ENCODE results near the gene CLEC16A.

The CLEC16A gene

DNA sequence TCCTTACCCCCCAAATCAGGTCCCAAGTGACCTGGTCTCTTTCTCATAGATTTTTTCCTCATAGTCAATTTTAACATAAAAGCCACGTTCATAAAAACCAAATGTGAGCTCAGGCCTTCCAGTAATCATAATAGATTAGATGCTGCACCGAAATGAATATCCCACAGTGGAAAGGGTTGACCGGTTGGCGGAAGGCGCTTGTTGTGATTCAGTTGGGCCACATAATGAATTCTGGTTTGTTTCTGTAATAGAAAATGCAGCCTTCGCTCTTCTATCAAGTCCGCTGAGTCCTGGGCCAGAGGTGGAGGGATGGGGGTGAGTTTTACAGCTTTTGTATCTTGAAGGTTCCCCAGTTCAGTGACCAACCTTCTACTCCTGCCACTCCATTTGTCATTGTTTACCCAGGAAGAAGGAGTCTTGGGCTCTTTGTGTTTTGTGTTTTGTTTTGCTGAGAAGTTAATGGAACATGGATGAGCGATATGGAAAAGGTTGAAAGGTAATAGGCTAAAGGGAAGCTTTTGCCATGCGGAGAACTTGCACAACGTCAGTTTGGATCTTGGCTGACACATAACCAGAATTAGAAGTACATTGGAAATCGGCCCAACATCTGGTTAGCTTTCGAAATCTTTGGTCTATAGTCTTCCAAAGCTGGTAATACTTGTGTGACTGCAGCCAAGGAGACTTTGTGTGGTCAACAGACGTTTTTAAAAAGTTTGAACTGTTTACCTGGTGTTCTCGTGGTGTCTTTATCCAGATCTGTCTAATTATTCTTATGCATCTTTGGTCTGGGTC lies 89.5 kb downstream of the CLEC16A start:
- no peak for DNase-seq (ENCODE audit: extremely low read depth in 1 of 2, low read depth in 1 of 2)

DNA sequence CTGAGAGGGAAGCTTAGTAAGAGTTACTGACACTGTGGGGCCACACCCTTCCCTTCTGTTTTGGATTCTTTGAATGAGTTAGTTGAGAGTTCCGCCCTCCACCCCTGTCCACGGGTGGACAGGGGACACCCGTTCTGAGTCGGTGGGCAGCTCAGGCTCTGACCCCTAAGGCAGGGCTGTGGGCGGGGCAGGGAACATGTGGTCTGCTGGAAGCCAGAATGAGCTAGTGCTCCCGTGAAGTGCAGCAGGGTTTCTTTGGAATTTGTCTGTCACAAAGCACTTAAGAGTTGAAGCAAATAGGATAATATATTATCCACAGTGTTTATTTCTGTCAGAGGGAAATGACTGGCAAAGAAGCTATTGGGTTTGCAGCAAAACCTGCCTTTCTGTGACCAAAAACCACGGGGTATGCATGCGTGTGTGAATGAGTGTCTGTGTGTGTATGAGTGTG lies 90.1 kb downstream of the CLEC16A start:
- DNase-seq (ENCODE audit: extremely low read depth in 1 of 2, low read depth in 1 of 2), result no peak

DNA sequence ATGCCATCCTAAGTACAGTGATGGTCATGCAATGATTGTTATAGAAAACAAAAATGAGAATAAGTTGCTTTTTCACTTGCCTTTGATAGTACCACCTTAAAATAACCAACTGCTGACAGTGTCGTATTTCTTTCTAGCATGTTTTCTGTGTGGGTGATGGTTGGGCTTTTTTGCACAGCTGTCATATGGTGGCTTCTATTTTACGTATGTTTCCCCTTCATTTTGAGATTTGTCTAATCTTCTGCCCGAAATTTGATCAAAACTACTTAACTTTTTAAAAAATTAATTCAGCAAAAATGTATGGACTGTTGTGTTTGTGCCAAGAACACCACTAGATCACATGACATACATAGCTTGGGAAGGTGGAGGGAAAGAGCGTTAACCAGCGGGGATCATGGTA lies 90.7 kb downstream of the CLEC16A start:
- DNase-seq (ENCODE audit: extremely low read depth in 1 of 2, low read depth in 1 of 2), result no peak

DNA sequence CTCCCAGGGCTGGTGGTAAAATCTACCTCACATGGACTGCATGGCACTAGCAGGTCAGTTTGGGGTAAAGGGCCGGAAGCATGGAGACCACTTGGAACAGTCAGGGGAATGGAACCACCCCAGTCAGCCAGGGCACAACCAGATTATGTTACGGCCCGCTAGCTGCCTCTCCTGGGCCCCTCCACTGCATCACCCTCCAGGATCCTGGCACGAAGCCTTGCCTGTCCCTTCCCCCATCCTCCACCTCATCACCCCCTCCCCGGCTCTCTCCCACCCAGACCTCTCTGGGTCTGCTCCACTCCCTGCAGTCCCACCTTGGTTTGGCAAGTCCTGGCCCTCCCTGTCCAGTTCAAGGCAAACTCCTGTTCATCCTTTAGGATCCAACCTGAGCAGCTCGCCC lies 91.7 kb downstream of the CLEC16A start:
- no peak for DNase-seq (ENCODE audit: extremely low read depth in 1 of 2, low read depth in 1 of 2)

DNA sequence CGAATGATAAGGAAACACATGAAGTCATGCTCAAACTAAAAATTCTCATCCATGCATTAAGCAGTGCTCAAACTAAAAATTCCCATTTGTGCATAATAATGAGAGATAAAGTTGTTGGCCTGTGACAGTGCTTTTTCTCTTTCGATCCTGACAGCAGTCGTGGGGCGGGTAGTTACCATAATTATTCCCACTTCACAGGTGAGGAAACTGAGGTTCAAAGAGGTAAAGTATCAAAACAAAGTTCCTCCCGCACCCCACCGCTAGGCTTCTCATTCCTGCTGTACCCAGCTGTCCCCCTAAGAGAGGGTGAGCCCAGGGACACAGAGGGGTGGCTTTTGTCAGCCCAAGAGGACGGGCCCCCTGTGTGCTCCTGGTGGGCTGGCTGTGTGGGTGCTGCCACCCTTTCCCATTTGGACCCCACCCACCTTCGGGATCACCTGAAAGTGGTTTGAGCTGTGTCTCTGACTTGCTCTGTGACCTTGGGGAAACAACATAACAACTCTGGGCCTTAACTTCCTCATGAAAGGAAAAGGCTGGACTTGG lies 92.6 kb downstream of the CLEC16A start:
- DNase-seq (ENCODE audit: extremely low read depth in 1 of 2, low read depth in 1 of 2), result no peak

DNA sequence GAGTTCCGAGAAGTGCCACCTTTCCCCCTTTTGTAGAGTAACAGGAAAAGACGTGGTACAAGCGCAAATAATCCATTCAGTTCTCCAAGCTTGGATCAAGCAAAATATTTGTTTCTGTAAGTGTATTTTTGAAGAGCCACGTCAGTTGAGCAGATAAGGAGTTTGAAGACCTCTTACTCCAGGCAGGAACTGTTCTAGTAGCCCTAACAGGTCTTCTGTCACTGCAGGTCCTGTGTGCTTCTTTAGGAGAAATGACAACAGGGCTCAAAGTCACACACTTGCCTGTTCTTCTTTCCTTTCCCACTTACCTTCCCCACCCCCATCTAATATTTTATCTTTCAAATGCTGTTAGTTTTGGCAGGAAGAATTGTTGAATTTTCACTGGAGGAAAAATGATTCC lies 93.9 kb downstream of the CLEC16A start:
- no peak for DNase-seq (ENCODE audit: extremely low read depth in 1 of 2, low read depth in 1 of 2)

DNA sequence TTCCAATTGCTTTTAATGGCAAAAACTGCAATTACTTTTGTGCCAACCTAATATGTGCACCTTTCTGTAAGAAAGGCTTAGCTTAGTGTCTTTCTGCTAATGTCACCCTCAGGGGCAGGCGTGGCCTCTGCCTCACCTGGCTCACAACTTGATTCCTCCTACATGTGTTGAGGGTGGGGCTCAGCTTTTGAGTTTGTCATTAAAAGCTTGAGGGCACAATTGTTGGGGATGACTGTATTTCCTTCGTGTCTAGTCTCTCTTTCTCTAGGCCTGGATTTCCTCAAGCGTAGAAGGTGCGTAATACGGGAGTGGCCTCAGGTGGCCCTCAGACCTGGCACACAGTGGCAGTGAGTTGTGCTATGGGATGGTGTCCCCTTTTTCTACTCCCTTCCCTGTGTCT lies 94.4 kb downstream of the CLEC16A start:
- DNase-seq (ENCODE audit: extremely low read depth in 1 of 2, low read depth in 1 of 2), result no peak

DNA sequence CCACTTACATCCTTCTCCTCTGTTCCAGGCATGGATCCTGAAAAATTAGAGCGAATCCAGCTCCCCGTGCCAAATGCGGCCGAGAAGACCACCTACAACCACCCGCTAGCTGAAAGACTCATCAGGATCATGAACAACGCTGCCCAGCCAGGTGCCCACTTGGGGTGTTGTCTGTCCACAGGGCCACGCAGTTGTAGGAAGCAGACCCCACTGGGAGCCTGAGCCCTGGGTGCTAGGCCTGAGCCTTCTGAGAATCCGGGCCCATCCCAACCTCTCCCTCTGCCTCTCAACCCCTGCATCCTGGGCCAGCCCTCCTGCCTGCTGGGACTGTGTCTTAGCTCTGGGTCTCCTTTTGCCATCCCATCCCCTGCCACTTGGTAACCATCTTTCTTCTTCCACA lies 95.4 kb downstream of the CLEC16A start:
- DNase-seq (ENCODE audit: extremely low read depth in 1 of 2, low read depth in 1 of 2), result no peak

DNA sequence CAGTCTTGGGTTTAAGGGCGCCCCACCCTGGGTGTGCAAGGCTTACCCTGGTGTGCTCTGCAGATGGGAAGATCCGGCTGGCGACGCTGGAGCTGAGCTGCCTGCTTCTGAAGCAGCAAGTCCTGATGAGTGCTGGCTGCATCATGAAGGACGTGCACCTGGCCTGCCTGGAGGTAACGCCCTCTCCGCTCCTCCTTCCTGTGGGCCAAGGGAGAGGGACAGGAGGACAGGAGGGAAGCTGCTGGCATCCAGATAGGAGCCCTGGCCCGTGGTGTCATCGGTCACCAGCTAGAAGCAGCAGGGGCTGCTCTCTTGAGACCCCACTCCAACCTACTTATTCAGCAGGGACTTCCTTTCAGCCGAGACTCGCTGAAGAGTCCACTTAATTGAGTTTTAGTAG lies 97.8 kb downstream of the CLEC16A start:
- no peak for DNase-seq (ENCODE audit: extremely low read depth in 1 of 2, low read depth in 1 of 2)

DNA sequence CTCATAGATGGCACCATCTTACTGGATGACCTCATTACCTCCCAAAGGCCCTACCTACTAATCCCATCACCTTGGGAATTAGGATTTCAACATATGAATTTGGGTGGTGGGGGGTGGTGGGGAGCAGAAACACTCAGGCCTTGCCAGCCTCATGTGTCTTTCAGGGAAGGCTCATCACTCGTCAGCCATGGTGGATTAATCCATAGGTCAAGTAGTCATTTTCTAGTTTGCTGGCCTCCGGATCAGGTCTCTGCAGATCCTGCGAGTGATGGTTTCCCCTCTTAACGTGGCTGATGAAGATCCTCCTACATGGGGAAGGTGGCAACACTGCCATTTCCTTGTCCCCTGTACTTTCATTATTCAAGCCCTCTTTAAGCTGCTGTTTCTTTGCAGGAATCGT lies 101.1 kb downstream of the CLEC16A start:
- no peak for DNase-seq (ENCODE audit: extremely low read depth in 1 of 2, low read depth in 1 of 2)

DNA sequence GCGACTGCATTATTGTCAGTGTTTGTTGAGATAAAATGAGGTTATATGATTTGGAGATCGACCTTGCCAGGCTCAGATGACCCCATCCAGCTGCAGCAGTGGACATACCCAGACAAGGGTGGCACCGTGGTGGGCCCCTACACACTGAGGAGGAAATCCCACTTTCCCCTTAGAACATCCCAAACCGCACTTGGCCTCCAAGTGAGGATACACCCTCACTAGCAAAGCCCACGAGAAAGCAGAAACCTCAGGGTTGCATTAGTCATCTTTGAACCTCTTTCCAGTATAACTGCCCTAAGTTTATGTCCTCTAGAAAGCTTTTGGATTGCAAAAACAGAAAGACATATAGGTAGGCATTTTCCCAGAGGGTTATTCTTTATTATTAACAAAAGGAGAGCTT lies 101.5 kb downstream of the CLEC16A start:
- no peak for DNase-seq (ENCODE audit: extremely low read depth in 1 of 2, low read depth in 1 of 2)

DNA sequence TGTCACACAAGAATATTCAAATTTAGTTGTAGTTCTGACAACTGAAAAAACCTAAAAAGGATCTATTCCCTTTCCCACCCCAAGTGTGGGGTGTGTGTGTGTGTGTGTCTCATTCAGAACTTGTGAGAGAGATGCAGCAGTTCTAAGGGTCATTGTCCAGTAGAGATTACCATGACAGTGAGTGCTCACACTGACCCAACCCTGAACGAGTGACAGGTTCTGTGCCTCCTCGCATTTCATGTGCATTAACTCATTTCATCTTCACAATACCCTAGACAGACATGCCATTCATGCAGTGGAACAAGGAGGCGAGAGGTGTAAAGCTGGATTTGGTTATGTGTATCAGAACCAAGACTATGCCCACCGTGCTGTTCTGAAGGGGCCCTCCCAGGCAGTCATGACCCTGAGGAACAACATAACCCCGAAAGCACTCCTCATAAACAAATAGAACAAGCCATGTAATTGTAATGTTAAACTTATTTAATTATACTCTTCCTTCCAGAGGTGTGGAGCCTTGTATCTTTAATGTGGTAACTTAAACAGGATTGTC lies 102.1 kb downstream of the CLEC16A start:
- DNase-seq (ENCODE audit: extremely low read depth in 1 of 2, low read depth in 1 of 2), result no peak

DNA sequence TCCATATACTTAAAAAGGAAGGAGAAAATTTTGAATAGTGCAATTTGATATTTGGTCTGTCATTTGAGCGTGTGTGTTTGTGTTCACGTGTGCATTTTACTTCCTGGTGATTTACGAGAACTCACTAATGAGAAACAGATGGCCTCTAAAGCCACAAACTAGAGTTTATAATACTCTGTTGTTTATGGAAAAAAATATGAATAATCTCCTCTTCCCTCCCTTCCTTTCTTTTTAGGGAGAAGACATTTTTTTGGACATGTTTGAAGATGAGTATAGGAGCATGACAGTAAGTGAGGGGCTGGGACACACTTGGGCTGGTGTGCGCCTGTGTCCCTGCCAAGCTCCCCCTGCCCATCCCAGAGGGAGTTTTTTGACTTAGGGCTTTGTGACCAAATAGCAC lies 102.7 kb downstream of the CLEC16A start:
- no peak for DNase-seq (ENCODE audit: extremely low read depth in 1 of 2, low read depth in 1 of 2)

DNA sequence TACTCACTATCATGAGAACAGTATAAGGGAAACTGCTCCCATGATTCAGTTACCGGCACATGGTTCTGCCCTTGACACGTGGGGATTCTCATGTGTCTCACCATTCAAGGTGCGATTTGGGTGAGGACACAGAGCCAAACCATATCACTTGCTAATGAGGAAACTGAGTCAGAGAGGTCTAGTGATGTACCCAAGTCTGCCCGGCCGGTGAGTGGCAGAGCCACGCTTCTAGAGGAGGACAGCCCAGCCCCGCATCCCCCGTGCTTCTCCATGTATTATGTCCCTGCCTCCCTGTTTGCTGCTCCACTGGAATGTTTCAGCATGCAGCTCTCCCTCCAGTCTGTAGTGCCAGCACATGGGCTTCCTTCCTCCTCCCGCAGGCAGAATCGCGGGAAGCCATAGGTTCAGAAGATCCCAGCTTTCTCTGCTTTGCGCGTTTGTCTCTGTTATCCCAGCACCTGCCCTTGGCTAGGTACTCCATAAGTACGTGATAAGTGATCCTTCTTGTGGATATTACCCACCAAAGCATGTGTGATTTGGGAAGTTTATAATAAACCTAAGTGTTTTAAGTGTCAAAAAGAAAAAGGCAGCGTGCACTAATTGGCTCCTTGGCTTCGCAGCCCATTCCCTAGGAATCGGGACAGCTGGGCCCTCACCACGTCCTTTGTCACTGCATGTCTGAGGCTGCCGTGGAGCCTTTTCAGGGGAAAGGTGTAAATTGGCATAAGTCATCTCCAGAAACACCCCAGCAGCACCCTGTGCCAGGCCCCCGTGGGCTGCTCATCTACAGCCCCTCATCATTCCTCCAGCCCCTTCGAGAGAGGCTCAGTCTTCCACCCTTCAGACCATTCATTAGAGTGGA lies 103.8 kb downstream of the CLEC16A start:
- DNase-seq (ENCODE audit: extremely low read depth in 1 of 2, low read depth in 1 of 2), result no peak

DNA sequence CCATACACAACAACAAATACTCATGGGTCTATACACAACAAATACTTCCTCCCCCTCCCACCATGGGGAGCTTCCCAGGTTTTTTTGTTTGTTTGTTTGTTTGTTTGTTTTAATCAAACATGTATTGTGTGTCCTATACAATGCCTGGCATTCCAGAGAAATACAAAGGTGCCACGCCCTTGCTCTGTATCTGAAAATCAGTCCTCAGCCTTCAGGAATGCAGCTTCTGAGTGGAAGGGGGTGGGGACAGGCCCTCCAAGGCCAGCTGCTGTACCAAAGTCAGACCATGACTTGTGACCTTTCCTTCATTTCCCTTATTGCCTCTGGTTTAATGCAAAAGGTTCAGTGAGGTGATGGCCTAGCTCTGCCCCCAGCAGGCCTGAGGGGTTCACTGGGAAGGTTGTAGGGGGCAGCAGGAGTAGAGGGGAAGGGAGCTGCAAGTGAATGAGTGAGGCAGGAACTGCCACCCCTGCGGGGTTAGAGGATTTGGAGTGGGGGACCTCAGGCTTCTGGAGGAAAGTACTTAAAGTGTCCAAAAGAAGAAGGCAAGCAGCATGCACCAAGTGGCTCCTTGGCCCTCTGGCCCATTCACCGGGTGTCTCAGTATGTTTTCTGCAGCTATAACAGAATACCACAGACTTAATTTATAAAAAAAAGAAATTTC lies 105.2 kb downstream of the CLEC16A start:
- DNase-seq (ENCODE audit: extremely low read depth in 1 of 2, low read depth in 1 of 2), result no peak

DNA sequence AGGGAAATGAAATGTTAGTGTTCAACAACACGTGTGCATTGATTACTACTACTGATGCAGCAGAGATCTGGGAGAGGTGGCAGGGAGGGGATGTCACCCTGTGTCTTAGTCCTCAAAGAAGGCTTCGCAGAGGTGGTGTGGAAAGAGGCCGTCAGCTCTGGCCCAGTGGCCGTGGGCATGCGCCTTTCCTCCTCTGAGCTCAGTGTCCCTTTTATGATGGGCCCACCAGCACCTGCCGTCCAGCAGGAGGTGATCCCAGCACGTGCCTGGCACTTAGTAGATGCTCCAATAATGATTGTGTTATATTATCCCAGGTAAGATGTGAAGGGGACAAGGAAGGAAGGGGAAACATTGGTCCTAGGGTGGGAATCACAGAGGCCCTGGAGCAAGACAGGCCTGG lies 106.2 kb downstream of the CLEC16A start:
- no peak for DNase-seq (ENCODE audit: extremely low read depth in 1 of 2, low read depth in 1 of 2)

DNA sequence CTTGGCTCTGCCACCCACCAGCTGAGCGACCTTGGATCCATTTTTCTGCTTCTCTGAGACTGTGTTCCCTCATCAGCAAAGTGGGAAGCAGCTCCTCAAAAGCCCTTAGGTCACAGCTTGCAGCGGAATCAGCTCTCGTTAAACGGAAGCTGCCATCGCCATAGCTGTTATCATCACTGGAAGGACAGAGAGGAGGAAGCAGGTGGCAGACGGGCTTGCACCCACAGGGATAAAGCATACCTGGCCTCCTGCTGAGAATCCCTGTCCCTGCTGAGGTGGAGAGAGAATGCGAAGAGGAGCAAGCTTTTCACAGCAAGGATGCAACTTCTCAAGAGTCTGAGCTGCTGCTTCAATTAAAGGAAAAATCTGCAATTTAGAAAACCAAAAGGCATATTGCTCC lies 106.6 kb downstream of the CLEC16A start:
- no peak for DNase-seq (ENCODE audit: extremely low read depth in 1 of 2, low read depth in 1 of 2)

DNA sequence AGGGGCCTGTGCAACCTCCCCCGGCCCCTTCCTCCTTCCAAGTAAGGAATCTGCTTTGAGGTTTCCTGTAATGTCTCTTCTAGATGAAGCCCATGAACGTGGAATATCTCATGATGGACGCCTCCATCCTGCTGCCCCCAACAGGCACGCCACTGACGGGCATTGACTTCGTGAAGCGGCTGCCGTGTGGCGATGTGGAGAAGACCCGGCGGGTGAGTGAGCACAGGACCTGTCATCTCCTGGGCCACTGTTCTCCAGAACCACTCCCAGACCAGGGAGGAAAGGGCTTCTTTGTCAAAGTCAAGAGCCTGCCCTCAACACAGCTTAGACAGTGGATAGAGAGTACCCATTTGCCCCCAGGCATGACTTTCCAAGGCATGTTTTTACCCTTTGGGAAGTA lies 107.1 kb downstream of the CLEC16A start:
- DNase-seq (ENCODE audit: extremely low read depth in 1 of 2, low read depth in 1 of 2), result no peak

DNA sequence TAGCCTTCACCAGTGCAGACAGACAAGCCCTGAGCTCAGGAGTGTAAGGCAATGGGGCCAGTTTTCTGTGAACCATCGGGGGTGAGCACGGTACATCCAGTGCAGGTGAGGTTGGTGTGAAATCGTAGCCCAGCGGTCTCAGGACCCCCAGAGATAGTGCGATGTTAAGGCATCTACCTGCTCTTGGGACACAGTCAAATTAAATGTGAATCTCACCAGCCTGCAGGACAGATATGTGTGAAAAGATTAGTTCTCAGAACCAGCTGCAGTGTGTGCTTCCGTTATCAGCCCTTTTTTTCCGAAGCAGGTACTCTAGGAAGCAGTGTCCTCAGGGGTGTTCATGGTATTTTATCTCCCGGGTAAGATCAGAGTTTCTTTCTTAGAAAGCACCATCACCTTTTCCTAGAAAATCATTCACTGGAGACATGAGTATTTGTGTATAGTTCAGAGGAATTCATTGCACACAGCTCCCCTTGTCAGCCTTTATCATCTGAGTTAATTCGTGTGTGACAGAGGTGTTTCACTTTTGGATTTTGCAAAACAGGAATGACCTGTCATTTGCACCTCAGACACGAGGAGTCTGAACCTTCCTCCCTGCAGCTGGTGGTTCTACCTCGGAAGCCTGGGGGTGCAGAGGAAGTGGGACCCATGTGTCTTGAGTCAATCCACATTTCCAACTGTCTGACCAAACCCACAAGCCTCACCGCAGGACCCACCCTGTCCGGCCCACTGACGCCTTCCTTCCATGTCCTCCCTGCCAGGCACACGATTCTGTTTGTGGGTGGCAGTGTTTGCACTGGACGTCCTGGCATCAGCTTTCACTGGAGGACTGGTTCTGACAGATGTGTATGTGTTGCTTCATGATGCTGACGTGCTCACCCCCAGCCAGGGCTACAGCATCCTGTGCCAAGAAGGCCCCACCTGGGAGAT lies 107.8 kb downstream of the CLEC16A start:
- DNase-seq (ENCODE audit: extremely low read depth in 1 of 2, low read depth in 1 of 2), result no peak

DNA sequence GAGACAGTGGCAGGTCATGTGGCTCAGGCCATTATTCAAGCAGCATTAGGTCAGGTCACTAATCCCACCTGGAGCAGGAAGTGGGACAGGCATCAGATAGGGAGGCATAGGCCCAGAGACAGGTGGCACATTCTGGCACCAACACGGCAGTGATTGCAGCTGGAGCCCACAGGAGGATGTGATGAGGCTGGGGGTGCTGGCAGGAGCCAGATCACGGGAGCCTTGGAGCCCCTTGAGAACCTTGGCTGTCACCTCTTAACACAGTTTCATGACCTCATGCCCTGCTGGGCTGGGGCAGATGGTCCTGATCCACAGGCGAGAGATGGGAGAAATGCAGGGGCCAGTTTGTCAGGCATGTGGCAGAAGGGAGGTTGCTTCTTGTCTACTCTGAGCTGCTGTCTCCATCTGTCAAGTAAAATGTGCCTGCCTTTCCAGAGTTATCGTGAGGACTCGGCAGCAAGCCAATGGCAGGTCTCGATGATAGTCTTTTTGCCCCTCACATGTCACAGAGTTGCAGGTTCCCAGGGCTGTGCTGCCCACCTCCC lies 109.6 kb downstream of the CLEC16A start:
- DNase-seq (ENCODE audit: extremely low read depth in 1 of 2, low read depth in 1 of 2), result no peak

All from activated CD8-positive, alpha-beta memory T cell treated with anti-CD3 and anti-CD28 coated beads for 1 hour (primary cell).